Measurements from ENCODE around the gene TMED10.

DNA sequence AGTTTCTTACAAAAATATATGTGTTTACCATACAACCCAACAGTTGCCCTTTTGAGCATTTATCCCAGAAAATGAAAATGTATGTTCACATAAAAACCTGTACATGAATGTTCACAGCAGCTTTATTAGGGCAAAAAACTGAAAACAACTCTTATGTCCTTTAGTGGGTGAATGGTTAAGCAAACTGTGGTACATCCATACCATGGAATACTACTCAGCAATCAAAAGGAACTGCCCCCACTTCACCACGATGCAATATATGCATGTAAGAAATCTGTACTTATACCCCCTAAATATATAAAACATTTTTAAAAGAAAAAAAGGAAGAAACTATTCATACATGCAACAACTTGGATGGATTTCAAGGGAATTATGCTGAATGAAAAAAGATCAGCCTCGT is 42.8 kb downstream of the TMED10 start:
- no peak for TF ChIP-seq POLR2AphosphoS5 (IDR thresholded peaks at IDR 0.05; ENCODE audit: low read depth, low read length)
- TF ChIP-seq SIN3A (IDR thresholded peaks at IDR 0.05; ENCODE audit: borderline replicate concordance, insufficient read depth, low read length): no peak
